H1 (cell line): ENCODE data around the gene PEX12. TPM values are rescaled to one million over a fixed set of nuclear protein-coding genes. Genes with fewer than 3 reads are reported as not detected.

Experiments
- MAFK ChIP-seq: IDR thresholded peaks from 2 replicates; pipeline ENCODE4 v1.6.1; 2012; ENCODE audit warnings: low read depth, mild to moderate bottlenecking, improper control_type of control experiment, low read length
- TEAD4 ChIP-seq: IDR thresholded peaks from 2 replicates; pipeline ENCODE4 v1.6.1; 2012; ENCODE audit warnings: low read depth, low read length, inconsistent platforms, mixed read lengths
- polyA plus RNA-seq, 7 experiments: library from polyadenylated mRNA; depleted of rRNA in 3 of 7; stranded (reverse) in 5 of 7; unstranded in 2 of 7; fragments of >200 nt in 5 of 7; fragments of 200-250 nt in 2 of 7; gene quantifications; 1 replicate in 5 of 7; 2 replicates in 1 of 7; 4 replicates in 1 of 7; pipeline versions ENCODE4 v1.2.1 to v1.2.3, GENCODE V29; 2011 to 2013; ENCODE audit warnings: missing spikeins in 2 of 7, mixed read lengths in 2 of 7
- total RNA-seq: library from RNA; stranded (reverse); fragmentation: NEBNext Ultra II Directional; extraction: Animal tissue kit (Norgen Biotek cat#: 25700); gene quantifications from 2 replicates; pipeline ENCODE4 v1.2.1, GENCODE V29; 2021

The PEX12 gene
- total and polyA plus RNA-seq, 2 of the 8 experiments (the other 6 are each of a cell fraction or from before 2014, with no cell fraction given): 3.0 to 5.9 TPM

- TF ChIP-seq MAFK (no peak), TEAD4 (no peak)
These were observed 21.0 kb downstream of the PEX12 start (continued) for GRCh38 chr17:35557353-35557752.
